HCT116 (cell line): ENCODE results near the gene ANO4. TPM values are rescaled to one million over a fixed set of nuclear protein-coding genes. Genes with fewer than 3 reads are reported as not detected.

Source experiments
- ATAC-seq: fragments of 200-7000 bp; cut with Tn5 transposase; 2 replicates; pipeline ENCODE4 v1.9.1; 2020; ENCODE audit warnings: mild to moderate bottlenecking, moderate library complexity
- BruUV-seq: library from RNA; stranded (reverse); fragments of 400-500 nt; replicated peaks from 2 replicates; lab custom pipeline; 2021; lab: Mats Ljungman, UMichigan
- CTCF ChIA-PET: fragments of 300-600 bp; sonication (Branson Sonifier 250); formaldehyde crosslinking; loops from one replicate; lab custom pipeline; 2021; ENCODE audit warnings: antibody characterized with exemption; lab: Charles Lee
- POLR2A ChIA-PET: fragments of 300-600, 350-600 bp; sonication (Branson Sonifier 250); formaldehyde crosslinking; loops from one replicate; lab custom pipeline; 2021; ENCODE audit warnings: antibody characterized with exemption; lab: Charles Lee
- RAD21 ChIA-PET, 2 experiments: fragments of 300-600 bp; sonication (Branson Sonifier 250); formaldehyde crosslinking; loops; one replicate each; lab custom pipeline; 2023; ENCODE audit warnings: low total read pairs in 2 of 2; ENCODE audit not compliant: uncharacterized antibody in 2 of 2, unreplicated experiment in 2 of 2, low non-redundant PET in 1 of 2; lab: Charles Lee
- DNase-seq: peaks from one replicate; pipeline ENCODE4 v3.0.0-alpha.2; 2010; ENCODE audit warnings: low read depth, low spot score
- H2AFZ ChIP-seq: fragments of 200-600 bp; shearing (Covaris generic), sonication (generic); 2 replicates; pipeline ENCODE4 v1.6.1; 2017; ENCODE audit warnings: low read depth, mixed run types, mixed read lengths, antibody characterized with exemption, low read length; ENCODE audit not compliant: poor library complexity, severe bottlenecking
- H3K27ac ChIP-seq: 2 replicates; pipeline ENCODE4 v1.5.1; 2012; ENCODE audit warnings: low read depth, low read length
- H3K27me3 ChIP-seq: fragments of 200-600 bp; sonication (generic); 2 replicates; pipeline ENCODE4 v1.6.1; 2016; ENCODE audit warnings: mixed run types, low read length, mixed read lengths; ENCODE audit not compliant: insufficient read depth
- H3K36me3 ChIP-seq, 2 experiments: fragments of 200-500 bp in 1 of 2; fragments of 200-600 bp in 1 of 2; sonication (Bioruptor generic) in 1 of 2; sonication (generic) in 1 of 2; 2 replicates each; pipeline versions ENCODE4 v1.5.1 to v1.6.1; 2014 to 2016; ENCODE audit warnings: low read length in 2 of 2, inconsistent platforms in 1 of 2, mixed read lengths in 1 of 2, mixed run types in 1 of 2; ENCODE audit not compliant: insufficient read depth in 2 of 2, control insufficient read depth in 1 of 2
- H3K4me1 ChIP-seq, 2 experiments: fragments of 200-600 bp in 1 of 2; sonication (generic) in 1 of 2; 2 replicates each; pipeline versions ENCODE4 v1.5.1 to v1.6.1; 2012 to 2017; ENCODE audit warnings: low read length in 2 of 2, inconsistent platforms in 1 of 2, mild to moderate bottlenecking in 1 of 2, mixed read lengths in 1 of 2, mixed run types in 1 of 2, moderate library complexity in 1 of 2; ENCODE audit not compliant: insufficient read depth in 2 of 2, control insufficient read depth in 1 of 2
- H3K4me2 ChIP-seq: fragments of 200-600 bp; sonication (generic); 2 replicates; pipeline ENCODE4 v1.6.1; 2017; ENCODE audit warnings: mixed run types, low read length, mixed read lengths
- H3K4me3 ChIP-seq, 2 experiments: fragments of 200-600 bp in 1 of 2; sonication (generic) in 1 of 2; replicated peaks in 1 of 2; 2 replicates each; pipeline ENCODE4 v1.5.1; 2011 to 2016; ENCODE audit warnings: low read length in 2 of 2, control low read depth in 1 of 2, low read depth in 1 of 2, mild to moderate bottlenecking in 1 of 2, mixed read lengths in 1 of 2, mixed run types in 1 of 2
- H3K79me2 ChIP-seq: fragments of 200-600 bp; sonication (generic); 2 replicates; pipeline ENCODE4 v1.6.1; 2017; ENCODE audit warnings: mild to moderate bottlenecking, mixed run types, low read length, moderate library complexity, mixed read lengths; ENCODE audit not compliant: insufficient read depth
- H3K9ac ChIP-seq: fragments of 200-600 bp; sonication (generic); 2 replicates; pipeline ENCODE4 v1.6.1; 2016; ENCODE audit warnings: low read length, mixed read lengths
- H3K9me2 ChIP-seq: fragments of 200-600 bp; sonication (generic), shearing (Covaris generic); 2 replicates; pipeline ENCODE4 v1.6.1; 2017; ENCODE audit warnings: mixed run types, mild to moderate bottlenecking, moderate library complexity; ENCODE audit not compliant: insufficient read depth
- H3K9me3 ChIP-seq, 2 experiments: fragments of 200-500 bp in 1 of 2; fragments of 200-600 bp in 1 of 2; sonication (Bioruptor generic) in 1 of 2; sonication (generic) in 1 of 2; 2 replicates each; pipeline ENCODE4 v1.6.1; 2014 to 2017; ENCODE audit warnings: low read length in 2 of 2, mixed read lengths in 2 of 2, inconsistent platforms in 1 of 2, low read depth in 1 of 2, mild to moderate bottlenecking in 1 of 2, mixed run types in 1 of 2, moderate library complexity in 1 of 2; ENCODE audit not compliant: control insufficient read depth in 1 of 2, insufficient read depth in 1 of 2
- H4K20me1 ChIP-seq: fragments of 200-600 bp; sonication (generic), shearing (Covaris generic); 2 replicates; pipeline ENCODE4 v1.6.1; 2017; ENCODE audit warnings: mixed run types, mild to moderate bottlenecking, moderate library complexity; ENCODE audit not compliant: insufficient read depth
- CBX3 ChIP-seq: IDR thresholded peaks from 2 replicates; pipeline ENCODE4 v1.6.1; 2012; ENCODE audit warnings: low read depth
- CEBPB ChIP-seq: IDR thresholded peaks from 2 replicates; pipeline ENCODE4 v1.6.1; 2012; ENCODE audit warnings: low read depth
- CTCF ChIP-seq, 3 experiments: fragments of 200-600 bp in 1 of 3; sonication (generic) in 1 of 3; IDR thresholded peaks in 2 of 3; conservative IDR thresholded peaks in 1 of 3; 2 replicates each; pipeline ENCODE4 v1.5.1; 2012 to 2017; ENCODE audit warnings: low read depth in 2 of 3, low read length in 2 of 3, antibody characterized with exemption in 1 of 3, borderline replicate concordance in 1 of 3, control low read depth in 1 of 3, mild to moderate bottlenecking in 1 of 3, mixed read lengths in 1 of 3, mixed run types in 1 of 3, moderate library complexity in 1 of 3; ENCODE audit not compliant: insufficient read depth in 1 of 3
- ELF1 ChIP-seq: IDR thresholded peaks from 2 replicates; pipeline ENCODE4 v1.6.1; 2012; ENCODE audit warnings: low read depth, borderline replicate concordance
- EZH2 ChIP-seq: fragments of 200-600 bp; sonication (generic); IDR thresholded peaks from 2 replicates; pipeline ENCODE4 v1.6.1; 2017; ENCODE audit warnings: antibody characterized with exemption, mixed run types
- EZH2phosphoT487 ChIP-seq: fragments of 200-600 bp; IDR thresholded peaks from 2 replicates; pipeline ENCODE4 v1.6.1; 2018; ENCODE audit warnings: antibody characterized with exemption, borderline replicate concordance
- JUND ChIP-seq: IDR thresholded peaks from 2 replicates; pipeline ENCODE4 v1.6.1; 2012
- POLR2A ChIP-seq: IDR thresholded peaks from 2 replicates; pipeline ENCODE4 v1.7.0; 2011; ENCODE audit warnings: borderline replicate concordance; ENCODE audit not compliant: insufficient read depth, insufficient read length; ENCODE audit errors: extremely low read depth
- POLR2AphosphoS5 ChIP-seq: IDR thresholded peaks from 2 replicates; pipeline ENCODE4 v1.6.1; 2011; ENCODE audit warnings: mild to moderate bottlenecking, low read depth, low read length, moderate library complexity
- RAD21 ChIP-seq: IDR thresholded peaks from 2 replicates; pipeline ENCODE4 v1.6.1; 2012; ENCODE audit warnings: low read depth, mild to moderate bottlenecking
- SIN3A ChIP-seq: IDR thresholded peaks from 2 replicates; pipeline ENCODE4 v1.6.1; 2012; ENCODE audit warnings: low read depth
- SP1 ChIP-seq: IDR thresholded peaks from 2 replicates; pipeline ENCODE4 v1.6.1; 2012; ENCODE audit warnings: low read depth
- TCF7L2 ChIP-seq: IDR thresholded peaks from 2 replicates; pipeline ENCODE4 v1.7.0; 2011; ENCODE audit warnings: borderline replicate concordance, inconsistent platforms; ENCODE audit not compliant: insufficient read depth, insufficient read length; ENCODE audit errors: extremely low read depth
- YY1 ChIP-seq: IDR thresholded peaks from 2 replicates; pipeline ENCODE4 v1.6.1; 2011; ENCODE audit warnings: low read length, low read depth, moderate library complexity, mild to moderate bottlenecking; ENCODE audit not compliant: insufficient replicate concordance; ENCODE audit errors: extremely low read depth
- ZFX ChIP-seq: fragments of 450-650 bp; IDR thresholded peaks from 2 replicates; pipeline ENCODE4 v1.6.1; 2017
- intact Hi-C: fragments of 100-400 bp; cut with micrococcal nuclease; formaldehyde crosslinking; loops from 2 replicates; pipeline ENCODE4 v1.10.0; 2022
- total RNA-seq: library from RNA; stranded (reverse); gene quantifications from one replicate; pipeline ENCODE4 v1.2.1, GENCODE V29; 2021; ENCODE audit not compliant: unreplicated experiment
- TF ChIP-seq, protein P1 (sequence below): IDR thresholded peaks from 2 replicates; pipeline ENCODE4 v1.6.1; 2012; ENCODE audit warnings: low read depth
- TF ChIP-seq, protein P2 (sequence below): IDR thresholded peaks from 2 replicates; pipeline ENCODE4 v1.6.1; 2012

The ANO4 gene
- total RNA-seq, 1 experiment from 2014 or later: 1.7 TPM

- Histone ChIP-seq H3K79me2 (no peaks in the 10 kb centered on the region), H2AFZ (no peak overlapping the region), H3K9ac (no peak overlapping the region), H3K27me3 (no peaks in the 10 kb centered on the region), H4K20me1 (no peaks in the 10 kb centered on the region), H3K9me2 (no peaks in the 10 kb centered on the region), H3K36me3 (no peaks in the 10 kb centered on the region), H3K4me3 (no peak overlapping the region), H3K4me1 (no peaks in the 10 kb centered on the region), H3K4me2 (no peak overlapping the region), H3K9me3 (peaks cover 5 to 12% of the 10 kb centered on the region in 2 experiments; a peak in 3 of 4 replicates), H3K27ac (no peak overlapping the region)
- no TSS peak for BruUV-seq
- RAD21 ChIA-PET: no interaction called here
- DNase-seq (no peak), ATAC-seq (no peak)
- POLR2A ChIA-PET: no interaction called here
- CTCF ChIA-PET: no interaction called here
- TF ChIP-seq JUND (no peak), YY1 (no peak), RAD21 (no peak), POLR2AphosphoS5 (no peak), CEBPB (no peak), SP1 (no peak), SIN3A (no peak), CTCF (IDR thresholded peaks at IDR 0.05 in 2 of 3, conservative IDR thresholded peaks at IDR 0.05 in 1 of 3; ENCODE audit: borderline replicate concordance in 1 of 3, insufficient read depth in 1 of 3, low read depth in 2 of 3, low read length in 2 of 3) (no peak), POLR2A (no peak), ZFX (no peak), CBX3 (no peak)
- intact Hi-C loops: no loop called here
Observed at GRCh38 chr12:101009274-101009673, 214.7 kb downstream of the ANO4 start.

- ChIA-PET POLR2A (no interaction called here), CTCF (no interaction called here), RAD21 (no interaction called here)
- Histone ChIP-seq H3K4me2 (no peak overlapping the region), H3K27me3 (no peaks in the 10 kb centered on the region), H3K4me1 (no peaks in the 10 kb centered on the region), H3K4me3 (no peak overlapping the region), H3K9me3 (peaks cover 5 to 12% of the 10 kb centered on the region in 2 experiments; a peak in 3 of 4 replicates), H3K79me2 (no peaks in the 10 kb centered on the region), H4K20me1 (no peaks in the 10 kb centered on the region), H3K9ac (no peak overlapping the region), H3K9me2 (no peaks in the 10 kb centered on the region), H3K27ac (no peak overlapping the region), H3K36me3 (no peaks in the 10 kb centered on the region), H2AFZ (no peak overlapping the region)
- ATAC-seq: no peak
- intact Hi-C loops: no loop called here
- no TSS peak for BruUV-seq
- DNase-seq: no peak
- TF ChIP-seq, protein P1, sequence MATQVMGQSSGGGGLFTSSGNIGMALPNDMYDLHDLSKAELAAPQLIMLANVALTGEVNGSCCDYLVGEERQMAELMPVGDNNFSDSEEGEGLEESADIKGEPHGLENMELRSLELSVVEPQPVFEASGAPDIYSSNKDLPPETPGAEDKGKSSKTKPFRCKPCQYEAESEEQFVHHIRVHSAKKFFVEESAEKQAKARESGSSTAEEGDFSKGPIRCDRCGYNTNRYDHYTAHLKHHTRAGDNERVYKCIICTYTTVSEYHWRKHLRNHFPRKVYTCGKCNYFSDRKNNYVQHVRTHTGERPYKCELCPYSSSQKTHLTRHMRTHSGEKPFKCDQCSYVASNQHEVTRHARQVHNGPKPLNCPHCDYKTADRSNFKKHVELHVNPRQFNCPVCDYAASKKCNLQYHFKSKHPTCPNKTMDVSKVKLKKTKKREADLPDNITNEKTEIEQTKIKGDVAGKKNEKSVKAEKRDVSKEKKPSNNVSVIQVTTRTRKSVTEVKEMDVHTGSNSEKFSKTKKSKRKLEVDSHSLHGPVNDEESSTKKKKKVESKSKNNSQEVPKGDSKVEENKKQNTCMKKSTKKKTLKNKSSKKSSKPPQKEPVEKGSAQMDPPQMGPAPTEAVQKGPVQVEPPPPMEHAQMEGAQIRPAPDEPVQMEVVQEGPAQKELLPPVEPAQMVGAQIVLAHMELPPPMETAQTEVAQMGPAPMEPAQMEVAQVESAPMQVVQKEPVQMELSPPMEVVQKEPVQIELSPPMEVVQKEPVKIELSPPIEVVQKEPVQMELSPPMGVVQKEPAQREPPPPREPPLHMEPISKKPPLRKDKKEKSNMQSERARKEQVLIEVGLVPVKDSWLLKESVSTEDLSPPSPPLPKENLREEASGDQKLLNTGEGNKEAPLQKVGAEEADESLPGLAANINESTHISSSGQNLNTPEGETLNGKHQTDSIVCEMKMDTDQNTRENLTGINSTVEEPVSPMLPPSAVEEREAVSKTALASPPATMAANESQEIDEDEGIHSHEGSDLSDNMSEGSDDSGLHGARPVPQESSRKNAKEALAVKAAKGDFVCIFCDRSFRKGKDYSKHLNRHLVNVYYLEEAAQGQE: no peak
- no peak for TF ChIP-seq SIN3A
- TF ChIP-seq JUND: no peak
- no peak for TF ChIP-seq ELF1
- no peak for TF ChIP-seq RAD21
- no peak for TF ChIP-seq TCF7L2
- no peak for TF ChIP-seq CEBPB
- no peak for TF ChIP-seq CBX3
- no peak for TF ChIP-seq EZH2phosphoT487
- no peak for TF ChIP-seq EZH2
- TF ChIP-seq, protein P2, sequence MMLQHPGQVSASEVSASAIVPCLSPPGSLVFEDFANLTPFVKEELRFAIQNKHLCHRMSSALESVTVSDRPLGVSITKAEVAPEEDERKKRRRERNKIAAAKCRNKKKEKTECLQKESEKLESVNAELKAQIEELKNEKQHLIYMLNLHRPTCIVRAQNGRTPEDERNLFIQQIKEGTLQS: no peak
- no peak for TF ChIP-seq YY1
Observed at GRCh38 chr12:101010896-101011295, 216.3 kb downstream of the ANO4 start.
